Tibial artery (tissue), 4 donors: Measurements from ENCODE around the gene MON2.

ENCODE experiments used
- DNase-seq, 2 donors: peaks; one replicate each; pipeline ENCODE4 v3.0.0-alpha.2; 2019
- H3K27ac ChIP-seq, 2 donors: fragments of 200-600 bp; sonication (generic) in 1 of 2; 1 replicate in 1 of 2; 2 replicates in 1 of 2; pipeline ENCODE4 v1.5.1; 2018 to 2019; ENCODE audit warnings: mild to moderate bottlenecking in 1 of 2
- H3K27me3 ChIP-seq, 2 donors: fragments of 200-600 bp; sonication (generic) in 1 of 2; one replicate each; pipeline versions ENCODE4 v1.5.1 to v1.6.0; 2016 to 2019
- H3K36me3 ChIP-seq, 3 donors: fragments of 200-600 bp; sonication (generic) in 2 of 3; one replicate each; pipeline ENCODE4 v1.5.1; 2016 to 2019; ENCODE audit warnings: mild to moderate bottlenecking in 2 of 3
- H3K4me1 ChIP-seq, 4 donors: fragments of 200-600 bp; sonication (generic) in 2 of 4; 1 replicate in 3 of 4; 2 replicates in 1 of 4; pipeline ENCODE4 v1.5.1; 2016 to 2019
- H3K4me3 ChIP-seq, 2 donors: fragments of 200-600 bp; sonication (generic) in 1 of 2; 1 replicate in 1 of 2; 2 replicates in 1 of 2; pipeline ENCODE4 v1.5.1; 2018 to 2019; ENCODE audit warnings: mild to moderate bottlenecking in 2 of 2
- H3K9me3 ChIP-seq, 3 donors: fragments of 200-600 bp; sonication (generic) in 1 of 3; one replicate each; pipeline ENCODE4 v1.5.1; 2016 to 2019
- intact Hi-C: fragments of 100-400 bp; cut with DNase I; formaldehyde crosslinking; loops from one replicate; pipeline ENCODE4 v1.15.0; 2023; ENCODE audit warnings: low total_unique reads
- TF ChIP-seq, protein P1 (sequence below), 2 experiments: fragments of 200-600 bp in 1 of 2; fragments of 450-650 bp in 1 of 2; IDR thresholded peaks; one replicate each; pipeline ENCODE4 v1.5.1; 2017 to 2019; ENCODE audit warnings: antibody characterized with exemption in 2 of 2, mild to moderate bottlenecking in 1 of 2, moderate library complexity in 1 of 2

MON2 gene

DNA sequence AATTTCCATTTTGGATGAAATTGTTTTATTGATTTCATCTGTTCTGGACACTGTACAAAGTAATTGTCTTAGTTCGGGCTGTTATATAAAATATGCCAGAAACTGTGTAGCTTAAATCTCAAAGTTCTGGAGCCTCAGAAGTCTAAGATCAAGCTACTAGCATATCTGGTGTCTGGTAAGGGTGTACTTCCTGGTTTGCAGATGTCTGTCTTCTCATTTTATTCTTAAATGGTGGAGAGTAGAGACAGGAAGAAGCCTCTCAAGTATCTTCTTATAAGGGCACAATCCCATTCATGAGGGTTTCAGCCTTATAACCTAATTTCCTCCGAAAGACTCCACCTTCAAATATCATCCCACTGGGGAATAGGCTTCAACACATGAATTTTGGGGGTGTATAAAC lies 51.3 kb downstream of the MON2 start:
- intact Hi-C loops, result no loop called here
- no peak overlapping the region for H3K4me3 ChIP-seq
- H3K27me3 ChIP-seq, result no peaks in the 10 kb centered on the region
- no peaks in the 10 kb centered on the region for H3K9me3 ChIP-seq
- TF ChIP-seq, protein P1, sequence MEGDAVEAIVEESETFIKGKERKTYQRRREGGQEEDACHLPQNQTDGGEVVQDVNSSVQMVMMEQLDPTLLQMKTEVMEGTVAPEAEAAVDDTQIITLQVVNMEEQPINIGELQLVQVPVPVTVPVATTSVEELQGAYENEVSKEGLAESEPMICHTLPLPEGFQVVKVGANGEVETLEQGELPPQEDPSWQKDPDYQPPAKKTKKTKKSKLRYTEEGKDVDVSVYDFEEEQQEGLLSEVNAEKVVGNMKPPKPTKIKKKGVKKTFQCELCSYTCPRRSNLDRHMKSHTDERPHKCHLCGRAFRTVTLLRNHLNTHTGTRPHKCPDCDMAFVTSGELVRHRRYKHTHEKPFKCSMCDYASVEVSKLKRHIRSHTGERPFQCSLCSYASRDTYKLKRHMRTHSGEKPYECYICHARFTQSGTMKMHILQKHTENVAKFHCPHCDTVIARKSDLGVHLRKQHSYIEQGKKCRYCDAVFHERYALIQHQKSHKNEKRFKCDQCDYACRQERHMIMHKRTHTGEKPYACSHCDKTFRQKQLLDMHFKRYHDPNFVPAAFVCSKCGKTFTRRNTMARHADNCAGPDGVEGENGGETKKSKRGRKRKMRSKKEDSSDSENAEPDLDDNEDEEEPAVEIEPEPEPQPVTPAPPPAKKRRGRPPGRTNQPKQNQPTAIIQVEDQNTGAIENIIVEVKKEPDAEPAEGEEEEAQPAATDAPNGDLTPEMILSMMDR (IDR thresholded peaks at IDR 0.05), result no peak
- no peak for DNase-seq
- H3K4me1 ChIP-seq, result peaks cover 0 to 12% (median 0%) of the 10 kb centered on the region in 4 donors
- no peak overlapping the region for H3K27ac ChIP-seq
- peaks cover 0 to 12% (median 9%) of the 10 kb centered on the region in 3 donors for H3K36me3 ChIP-seq

- H3K4me3 ChIP-seq, result no peak overlapping the region
- peak overlapping the region; percentile 7 to 44 for H3K27ac ChIP-seq
- H3K9me3 ChIP-seq, result no peaks in the 10 kb centered on the region
- no peaks in the 10 kb centered on the region for H3K27me3 ChIP-seq
- intact Hi-C loops, result no loop called here
- peaks cover 0 to 7% (median 4%) of the 10 kb centered on the region in 3 donors for H3K36me3 ChIP-seq
- peaks cover 0 to 23% (median 0%) of the 10 kb centered on the region in 4 donors for H3K4me1 ChIP-seq
- DNase-seq, result peak; percentile 25 to 71
- TF ChIP-seq, protein P1 (IDR thresholded peaks at IDR 0.05), result no peak
Measured at GRCh38 chr12:62519043-62519442, 52.4 kb downstream of the MON2 start.

- Histone ChIP-seq H3K36me3 (peaks cover 0 to 7% (median 4%) of the 10 kb centered on the region in 3 donors), H3K27ac (no peak overlapping the region), H3K4me3 (no peak overlapping the region), H3K9me3 (no peaks in the 10 kb centered on the region), H3K27me3 (no peaks in the 10 kb centered on the region), H3K4me1 (peaks cover 0 to 35% (median 3%) of the 10 kb centered on the region in 4 donors)
- no peak for DNase-seq
- TF ChIP-seq, protein P1 (IDR thresholded peaks at IDR 0.05), result no peak
- intact Hi-C loops, result no loop called here
Measured at GRCh38 chr12:62520361-62520760, 53.7 kb downstream of the MON2 start.

GRCh38 chr12:62522984-62523383 lies 56.4 kb downstream of the MON2 start:
- TF ChIP-seq, protein P1 (IDR thresholded peaks at IDR 0.05), result no peak
- Histone ChIP-seq H3K4me1 (peaks cover 0 to 35% (median 3%) of the 10 kb centered on the region in 4 donors), H3K27me3 (no peaks in the 10 kb centered on the region), H3K4me3 (no peak overlapping the region), H3K9me3 (no peaks in the 10 kb centered on the region), H3K36me3 (peaks cover 0 to 7% (median 4%) of the 10 kb centered on the region in 3 donors), H3K27ac (no peak overlapping the region)
- no peak for DNase-seq
- intact Hi-C loops, result no loop called here

DNA sequence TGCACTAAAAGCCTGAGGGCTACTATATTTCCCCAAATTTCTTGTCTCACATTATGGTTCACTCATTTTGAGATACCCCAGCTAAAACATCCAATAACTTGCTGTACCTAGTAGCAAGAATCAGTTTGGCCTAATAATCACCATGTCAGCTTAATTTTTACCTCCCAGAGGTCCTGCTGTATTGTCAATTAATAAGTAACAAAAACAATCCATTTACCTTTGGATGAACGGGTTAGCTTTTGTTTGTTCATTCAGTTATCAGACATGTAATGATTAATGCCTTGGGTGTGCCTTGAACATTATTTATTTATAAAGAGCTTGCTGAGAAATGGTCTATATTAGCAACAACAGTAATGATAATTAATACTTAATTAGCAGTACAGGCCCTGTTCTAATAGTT lies 57.0 kb downstream of the MON2 start:
- Histone ChIP-seq H3K36me3 (peaks cover 0 to 7% (median 4%) of the 10 kb centered on the region in 3 donors), H3K27me3 (no peaks in the 10 kb centered on the region), H3K4me3 (no peak overlapping the region), H3K4me1 (peaks cover 0 to 29% (median 3%) of the 10 kb centered on the region in 4 donors), H3K9me3 (no peaks in the 10 kb centered on the region), H3K27ac (peak overlapping the region in 1 of 2 donors; percentile 33)
- intact Hi-C loops, result no loop called here
- TF ChIP-seq, protein P1 (IDR thresholded peaks at IDR 0.05), result no peak
- DNase-seq, result no peak

DNA sequence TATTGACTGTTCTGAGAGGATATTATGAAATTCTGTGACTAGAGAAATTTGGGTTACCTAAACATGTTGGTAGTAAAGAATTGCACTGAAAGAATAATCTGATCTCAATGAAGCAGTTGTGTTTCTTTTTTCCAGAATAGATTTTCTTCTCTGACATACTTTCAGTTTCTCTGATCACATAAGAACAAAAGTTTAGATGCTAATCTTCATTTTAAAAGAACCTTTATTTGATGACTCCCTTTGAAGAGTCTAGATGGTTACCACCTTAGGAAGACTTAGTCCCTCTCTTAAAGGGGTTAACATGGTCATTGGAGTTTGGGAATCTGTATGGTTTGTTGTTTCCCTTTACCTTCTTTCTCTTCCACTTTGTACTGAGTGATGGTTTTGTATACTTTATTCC lies 58.6 kb downstream of the MON2 start:
- intact Hi-C loops, result no loop called here
- peak overlapping the region in 1 of 2 donors; percentile 33 for H3K27ac ChIP-seq
- TF ChIP-seq, protein P1 (IDR thresholded peaks at IDR 0.05), result no peak
- H3K27me3 ChIP-seq, result no peaks in the 10 kb centered on the region
- peaks cover 0 to 5% (median 0%) of the 10 kb centered on the region in 3 donors for H3K36me3 ChIP-seq
- DNase-seq, result no peak
- H3K9me3 ChIP-seq, result no peaks in the 10 kb centered on the region
- H3K4me1 ChIP-seq, result peaks cover 0 to 23% (median 3%) of the 10 kb centered on the region in 4 donors
- H3K4me3 ChIP-seq, result no peak overlapping the region
